MM.1S (cell line): Measurements from ENCODE around the gene ARRDC1.

Experiments
- CTCF ChIP-seq: fragments of 300-600 bp; sonication (generic); IDR thresholded peaks from 2 replicates; pipeline ENCODE4 v1.5.1; 2016; ENCODE audit warnings: antibody characterized with exemption, low read length, mixed read lengths
- EZH2phosphoT487 ChIP-seq: fragments of 300-600 bp; sonication (generic); IDR thresholded peaks from 2 replicates; pipeline ENCODE4 v1.6.1; 2018; ENCODE audit warnings: antibody characterized with exemption, low read length

DNA sequence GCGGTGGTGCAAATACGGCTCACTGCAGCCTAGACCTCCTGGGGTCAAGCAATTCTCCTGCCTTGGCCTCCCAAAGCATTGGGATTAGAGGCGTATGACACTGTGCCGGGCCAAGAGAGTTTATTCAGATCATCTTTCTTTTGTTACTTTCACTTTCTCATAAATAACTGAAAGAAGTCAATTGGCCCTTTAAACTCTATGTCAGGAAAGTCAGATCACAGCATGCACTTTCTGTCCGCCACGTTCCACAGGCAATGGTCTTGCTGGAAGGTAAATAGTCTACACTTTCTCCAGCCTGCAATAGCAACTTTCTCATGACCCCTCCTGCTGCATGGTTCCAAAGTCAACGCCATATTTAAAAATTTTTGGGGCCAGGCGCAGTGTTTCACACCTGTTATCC lies 6.5 kb upstream of the ARRDC1 start:
- TF ChIP-seq EZH2phosphoT487 = no peak
- TF ChIP-seq CTCF = no peak
